ENCODE measurements around the gene ANXA10. TPM values are rescaled to one million over a fixed set of nuclear protein-coding genes. Genes with fewer than 3 reads are reported as not detected.

ANXA10 gene
- total and polyA plus RNA-seq, 2 donors (not counting 3 experiments of a cell fraction or from before 2014, with no cell fraction given): not detected

GRCh38 chr4:168095776-168096406 is 3.6 kb downstream of the ANXA10 start:
- Histone ChIP-seq H3K27me3 (ENCODE audit: control insufficient read depth in 2 of 2, insufficient read depth in 2 of 2, low read length in 2 of 2) (no peaks in the 10 kb centered on the region), H3K4me2 (ENCODE audit: insufficient read depth, low read length) (peak overlapping the region; percentile 36), H3K9me3 (replicated peaks; ENCODE audit: control insufficient read depth, insufficient read depth, low read length) (no peaks in the 10 kb centered on the region), H3K79me2 (ENCODE audit: control insufficient read depth, insufficient read depth, low read length) (no peaks in the 10 kb centered on the region), H4K20me1 (replicated peaks; ENCODE audit: control insufficient read depth, extremely low read depth, insufficient read depth, low read length) (no peaks in the 10 kb centered on the region), H3K9ac (replicated peaks; ENCODE audit: extremely low read depth, insufficient read depth, low read length) (no peak overlapping the region), H3K9me1 (replicated peaks; ENCODE audit: control insufficient read depth, extremely low read depth, insufficient read depth, low read length) (no peaks in the 10 kb centered on the region), H3K27ac (ENCODE audit: insufficient read depth, low read depth, low read length) (peak overlapping the region; percentile 22), H3K4me1 (ENCODE audit: control insufficient read depth, extremely low read depth, insufficient read depth, low read length) (peaks cover 53% of the 10 kb centered on the region), H2AFZ (ENCODE audit: low read depth, low read length) (peak overlapping the region; percentile 28), H3K4me3 (replicated peaks in 1 of 3; ENCODE audit: insufficient read depth in 1 of 3, low read depth in 1 of 3, low read length in 3 of 3) (no peak overlapping the region), H3K36me3 (ENCODE audit: control insufficient read depth in 2 of 2, extremely low read depth in 1 of 2, insufficient read depth in 2 of 2, low read length in 2 of 2) (no peaks in the 10 kb centered on the region)
- dilution Hi-C loops (cut with MboI; ENCODE audit: extremely low pct_ligation_motif_present, low sequenced_read_pairs) (no loop called here), intact Hi-C loops (cut with micrococcal nuclease) (loop anchor here (5.0 kb wide), 1 partner anchor 56 kb away; no protein-coding TSS in a partner anchor)
- DNase-seq (ENCODE audit: low read depth, low spot score) (peak; percentile 52), FAIRE-seq (peak; percentile 78)
- CTCF ChIA-PET: no interaction called here
- BruUV-seq (replicated peaks): TSS peak; percentile 33
- POLR2A ChIA-PET: no interaction called here
- TF ChIP-seq POLR2A (IDR thresholded peaks at IDR 0.05; ENCODE audit: low read depth, low read length) (no peak), CTCF (IDR thresholded peaks at IDR 0.05; ENCODE audit: extremely low read depth in 1 of 2, insufficient read depth in 1 of 2, low read depth in 1 of 2, low read length in 2 of 2) (no peak), MYC (IDR thresholded peaks at IDR 0.05; ENCODE audit: low read depth, low read length) (no peak), EZH2 (IDR thresholded peaks at IDR 0.05; ENCODE audit: borderline replicate concordance, low read depth, low read length, severe bottlenecking) (no peak), POLR2AphosphoS5 (IDR thresholded peaks at IDR 0.05; ENCODE audit: insufficient read depth, low read depth, low read length) (no peak), FOS (IDR thresholded peaks at IDR 0.05; ENCODE audit: borderline replicate concordance, insufficient read depth, low read length) (peak; percentile 49), GATA2 (IDR thresholded peaks at IDR 0.05; ENCODE audit: insufficient read depth, insufficient read length, low read depth, low read length) (peak; percentile 65), MAX (IDR thresholded peaks at IDR 0.05; ENCODE audit: insufficient read depth, insufficient read length) (no peak), JUN (IDR thresholded peaks at IDR 0.05; ENCODE audit: borderline replicate concordance, insufficient read depth, insufficient read length, low read depth) (no peak)
